Omental fat pad (tissue), 4 donors: ENCODE results near the gene KCNQ1. TPM values are rescaled to one million over a fixed set of nuclear protein-coding genes. Genes with fewer than 3 reads are reported as not detected.

Source experiments
- ATAC-seq: fragments of 150-250 bp; one replicate; pipeline ENCODE4 v1.9.1; 2016; ENCODE audit warnings: mild to moderate bottlenecking, moderate library complexity; ENCODE audit not compliant: low FRiP score
- DNase-seq: peaks from one replicate; pipeline ENCODE4 v3.0.0-alpha.2; 2019; ENCODE audit warnings: low spot score
- CTCF ChIP-seq, 3 donors: fragments of 450-650 bp; IDR thresholded peaks; one replicate each; pipeline ENCODE4 v1.5.1; 2016 to 2017; ENCODE audit warnings: antibody characterized with exemption in 3 of 3, mild to moderate bottlenecking in 3 of 3, moderate library complexity in 2 of 3
- total RNA-seq, 4 donors: library from RNA; depleted of rRNA; stranded (reverse); fragments of >200 nt; gene quantifications; one replicate each; pipeline ENCODE4 v1.1.0, GENCODE V29; 2016

KCNQ1 gene
- total RNA-seq, 4 donors from 2014 or later: 4.5 to 5.9 (median 5.2) TPM

DNA sequence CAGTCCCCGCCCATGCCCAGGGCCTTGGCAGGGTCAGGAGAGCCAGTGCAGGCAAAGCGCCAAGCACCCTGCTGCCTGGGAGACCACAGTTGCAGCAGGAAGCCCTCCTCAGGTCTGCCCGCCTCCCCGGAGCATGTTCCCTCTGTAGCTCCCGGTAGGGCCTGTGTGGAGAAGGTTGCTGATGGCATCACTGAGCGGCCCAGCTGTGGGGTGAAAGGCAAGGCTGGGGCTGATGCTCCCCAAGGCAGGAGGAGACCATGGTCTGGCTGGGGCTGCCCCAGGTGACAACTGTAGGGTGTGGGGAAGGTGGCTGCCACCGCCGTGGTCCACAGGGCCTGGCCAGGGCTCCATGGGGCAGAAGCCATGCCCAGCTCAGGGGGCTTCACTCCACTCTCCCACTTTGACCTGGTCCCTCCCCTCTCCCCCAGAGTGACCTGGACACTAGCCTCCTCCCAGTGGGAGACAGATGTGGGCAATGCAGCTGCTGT, 387.8 kb downstream of the KCNQ1 start:
- no peak for TF ChIP-seq CTCF (IDR thresholded peaks at IDR 0.05)
- DNase-seq: no peak
- no peak for ATAC-seq

GRCh38 chr11:2833051-2833715, 388.4 kb downstream of the KCNQ1 start:
- DNase-seq (no peak), ATAC-seq (no peak)
- TF ChIP-seq CTCF (IDR thresholded peaks at IDR 0.05): no peak

- ATAC-seq: no peak
- TF ChIP-seq CTCF (IDR thresholded peaks at IDR 0.05): no peak
- no peak for DNase-seq
Observed at GRCh38 chr11:2833716-2834502, 389.1 kb downstream of the KCNQ1 start.

- no peak for TF ChIP-seq CTCF (IDR thresholded peaks at IDR 0.05)
- DNase-seq: no peak
- ATAC-seq: peak; percentile 29
Observed at GRCh38 chr11:2834503-2835273, 389.9 kb downstream of the KCNQ1 start.

DNA sequence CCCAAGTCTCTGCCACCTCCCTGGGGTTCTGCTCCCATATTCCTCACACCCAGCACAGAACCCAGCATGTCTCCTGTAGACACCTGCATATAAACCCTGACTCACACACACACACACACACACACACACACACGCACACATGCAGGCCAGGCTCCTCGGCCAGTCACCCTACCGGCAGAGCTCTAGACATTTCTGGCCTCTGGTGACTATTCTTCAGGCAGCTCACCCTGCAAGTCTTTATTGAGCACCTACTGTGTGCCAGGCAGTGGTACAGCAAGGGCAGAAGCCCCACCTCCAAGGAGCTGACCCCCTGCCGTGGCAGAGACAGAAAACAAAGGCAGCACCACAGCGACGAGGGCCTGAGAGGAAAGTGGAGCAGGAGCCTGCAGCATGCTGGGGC, 390.5 kb downstream of the KCNQ1 start:
- ATAC-seq (peak; percentile 16), DNase-seq (no peak)
- no peak for TF ChIP-seq CTCF (IDR thresholded peaks at IDR 0.05)

- ATAC-seq: no peak
- no peak for TF ChIP-seq CTCF (IDR thresholded peaks at IDR 0.05)
- no peak for DNase-seq
Observed at GRCh38 chr11:2835751-2836150, 390.9 kb downstream of the KCNQ1 start.
